ENCODE results near the gene KLRC4. TPM values are rescaled to one million over a fixed set of nuclear protein-coding genes. Genes with fewer than 3 reads are reported as not detected.
"Not testable (repeated sequence)": the region's sequence is repeated elsewhere in the genome, so short reads cannot be mapped to it uniquely, and the experiment has no call there.

The KLRC4 gene
- total RNA-seq, 1 donor from 2014 or later = not detected

GRCh38 chr12:10453156-10453555 is 43.6 kb upstream of the KLRC4 start, which contains the start of gene KLRC1:
Gene KLRC1 (minus strand): TSS chr12:10453377. CDS start chr12:10451156, 2,221 bp downstream.
- Mint-ChIP-seq H3K9me3 (peaks cover 18% of the 10 kb centered on the region), H3K4me1 (no peaks in the 10 kb centered on the region), H3K27me3 (no peaks in the 10 kb centered on the region), H3K36me3 (ENCODE audit: low read depth) (no peaks in the 10 kb centered on the region), H3K27ac (no peak within 1 kb of the TSS), H3K4me3 (no peak within 1 kb of the TSS)
- POLR2A ChIA-PET = no interaction called here
- DNase-seq = no peak
- CTCF ChIA-PET = no interaction called here
- TF ChIP-seq CTCF (IDR thresholded peaks at IDR 0.05) = no peak
- intact Hi-C loops (cut with micrococcal nuclease) = no loop called here
- no peak for ATAC-seq (ENCODE audit: low read depth)

- H3K4me3 Mint-ChIP-seq = no peak overlapping the region
- DNase-seq (no peak), ATAC-seq (ENCODE audit: low read depth) (no peak)
- H3K36me3 Mint-ChIP-seq (ENCODE audit: low read depth) = no peaks in the 10 kb centered on the region
- POLR2A ChIA-PET = no interaction called here
- H3K27ac Mint-ChIP-seq = no peak overlapping the region
- H3K4me1 Mint-ChIP-seq = no peaks in the 10 kb centered on the region
- CTCF ChIA-PET = no interaction called here
- no peak for TF ChIP-seq CTCF (IDR thresholded peaks at IDR 0.05)
- no peaks in the 10 kb centered on the region for H3K27me3 Mint-ChIP-seq
- H3K9me3 Mint-ChIP-seq = no peaks in the 10 kb centered on the region
- intact Hi-C loops (cut with micrococcal nuclease) = no loop called here
These were observed 38.7 kb upstream of the KLRC4 start for GRCh38 chr12:10448236-10448635.

- ATAC-seq (ENCODE audit: low read depth); POLR2A ChIA-PET; CTCF ChIA-PET; H3K27ac Mint-ChIP-seq; H3K9me3 Mint-ChIP-seq; H3K27me3 Mint-ChIP-seq; DNase-seq; intact Hi-C loops (cut with micrococcal nuclease); H3K4me1 Mint-ChIP-seq; H3K4me3 Mint-ChIP-seq; H3K36me3 Mint-ChIP-seq (ENCODE audit: low read depth): not testable (repeated sequence)
These were observed 36.5 kb upstream of the KLRC4 start for GRCh38 chr12:10446052-10446451.

- H3K27ac Mint-ChIP-seq; H3K27me3 Mint-ChIP-seq; H3K4me3 Mint-ChIP-seq; H3K36me3 Mint-ChIP-seq (ENCODE audit: low read depth); H3K4me1 Mint-ChIP-seq; intact Hi-C loops (cut with micrococcal nuclease); H3K9me3 Mint-ChIP-seq; POLR2A ChIA-PET; DNase-seq; ATAC-seq (ENCODE audit: low read depth); CTCF ChIA-PET: not testable (repeated sequence)
These were observed 31.6 kb upstream of the KLRC4 start for GRCh38 chr12:10441144-10441543.

GRCh38 chr12:10439608-10440274 is 30.2 kb upstream of the KLRC4 start:
- intact Hi-C loops (cut with micrococcal nuclease) = not testable (repeated sequence)

GRCh38 chr12:10437601-10438000 is 28.0 kb upstream of the KLRC4 start:
- intact Hi-C loops (cut with micrococcal nuclease); H3K9me3 Mint-ChIP-seq; H3K27ac Mint-ChIP-seq; H3K4me3 Mint-ChIP-seq; H3K36me3 Mint-ChIP-seq (ENCODE audit: low read depth); H3K4me1 Mint-ChIP-seq; ATAC-seq (ENCODE audit: low read depth); CTCF ChIA-PET; H3K27me3 Mint-ChIP-seq; DNase-seq; POLR2A ChIA-PET: not testable (repeated sequence)

More at GRCh38 chr12:10439608-10440274, 30.2 kb upstream of the KLRC4 start:
- H3K4me3 Mint-ChIP-seq; DNase-seq; CTCF ChIA-PET; ATAC-seq (ENCODE audit: low read depth); POLR2A ChIA-PET; H3K27me3 Mint-ChIP-seq; H3K9me3 Mint-ChIP-seq; H3K4me1 Mint-ChIP-seq; H3K36me3 Mint-ChIP-seq (ENCODE audit: low read depth); H3K27ac Mint-ChIP-seq: not testable (repeated sequence)

- H3K4me1 Mint-ChIP-seq; H3K36me3 Mint-ChIP-seq (ENCODE audit: low read depth); CTCF ChIA-PET; POLR2A ChIA-PET; H3K4me3 Mint-ChIP-seq; H3K27me3 Mint-ChIP-seq; H3K27ac Mint-ChIP-seq; H3K9me3 Mint-ChIP-seq; DNase-seq; ATAC-seq (ENCODE audit: low read depth): not testable (repeated sequence)
- intact Hi-C loops (cut with micrococcal nuclease) = loop anchor here (2.0 kb wide), 1 partner anchor 15 kb away; the partner anchor contains the start of gene KLRC3
These were observed 26.3 kb upstream of the KLRC4 start, which contains the start of gene KLRC2 for GRCh38 chr12:10435816-10436215. Gene KLRC2 (minus strand): TSS chr12:10436010. CDS start chr12:10435986, 24 bp downstream.

GRCh38 chr12:10430623-10431022 is 21.1 kb upstream of the KLRC4 start:
- ATAC-seq (ENCODE audit: low read depth); CTCF ChIA-PET; H3K27ac Mint-ChIP-seq: not testable (repeated sequence)

GRCh38 chr12:10425938-10426337 is 16.4 kb upstream of the KLRC4 start:
- H3K4me1 Mint-ChIP-seq; intact Hi-C loops (cut with micrococcal nuclease); ATAC-seq (ENCODE audit: low read depth); H3K4me3 Mint-ChIP-seq; H3K27me3 Mint-ChIP-seq; H3K9me3 Mint-ChIP-seq; H3K27ac Mint-ChIP-seq; CTCF ChIA-PET; POLR2A ChIA-PET; H3K36me3 Mint-ChIP-seq (ENCODE audit: low read depth); DNase-seq: not testable (repeated sequence)

More at GRCh38 chr12:10430623-10431022, 21.1 kb upstream of the KLRC4 start:
- DNase-seq; intact Hi-C loops (cut with micrococcal nuclease); H3K27me3 Mint-ChIP-seq; H3K9me3 Mint-ChIP-seq; H3K4me1 Mint-ChIP-seq; H3K4me3 Mint-ChIP-seq; POLR2A ChIA-PET; H3K36me3 Mint-ChIP-seq (ENCODE audit: low read depth): not testable (repeated sequence)

- DNase-seq; CTCF ChIA-PET; H3K4me1 Mint-ChIP-seq; H3K9me3 Mint-ChIP-seq; ATAC-seq (ENCODE audit: low read depth); H3K27me3 Mint-ChIP-seq; H3K27ac Mint-ChIP-seq; intact Hi-C loops (cut with micrococcal nuclease); POLR2A ChIA-PET; H3K36me3 Mint-ChIP-seq (ENCODE audit: low read depth); H3K4me3 Mint-ChIP-seq: not testable (repeated sequence)
These were observed 14.8 kb upstream of the KLRC4 start for GRCh38 chr12:10424260-10424899.

All from activated B cell treated with CpG ODN at 0.5 μM for 24 hours (primary cell).